Measurements from ENCODE around the gene POSTN.

POSTN gene, protein sequence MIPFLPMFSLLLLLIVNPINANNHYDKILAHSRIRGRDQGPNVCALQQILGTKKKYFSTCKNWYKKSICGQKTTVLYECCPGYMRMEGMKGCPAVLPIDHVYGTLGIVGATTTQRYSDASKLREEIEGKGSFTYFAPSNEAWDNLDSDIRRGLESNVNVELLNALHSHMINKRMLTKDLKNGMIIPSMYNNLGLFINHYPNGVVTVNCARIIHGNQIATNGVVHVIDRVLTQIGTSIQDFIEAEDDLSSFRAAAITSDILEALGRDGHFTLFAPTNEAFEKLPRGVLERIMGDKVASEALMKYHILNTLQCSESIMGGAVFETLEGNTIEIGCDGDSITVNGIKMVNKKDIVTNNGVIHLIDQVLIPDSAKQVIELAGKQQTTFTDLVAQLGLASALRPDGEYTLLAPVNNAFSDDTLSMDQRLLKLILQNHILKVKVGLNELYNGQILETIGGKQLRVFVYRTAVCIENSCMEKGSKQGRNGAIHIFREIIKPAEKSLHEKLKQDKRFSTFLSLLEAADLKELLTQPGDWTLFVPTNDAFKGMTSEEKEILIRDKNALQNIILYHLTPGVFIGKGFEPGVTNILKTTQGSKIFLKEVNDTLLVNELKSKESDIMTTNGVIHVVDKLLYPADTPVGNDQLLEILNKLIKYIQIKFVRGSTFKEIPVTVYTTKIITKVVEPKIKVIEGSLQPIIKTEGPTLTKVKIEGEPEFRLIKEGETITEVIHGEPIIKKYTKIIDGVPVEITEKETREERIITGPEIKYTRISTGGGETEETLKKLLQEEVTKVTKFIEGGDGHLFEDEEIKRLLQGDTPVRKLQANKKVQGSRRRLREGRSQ

DNA sequence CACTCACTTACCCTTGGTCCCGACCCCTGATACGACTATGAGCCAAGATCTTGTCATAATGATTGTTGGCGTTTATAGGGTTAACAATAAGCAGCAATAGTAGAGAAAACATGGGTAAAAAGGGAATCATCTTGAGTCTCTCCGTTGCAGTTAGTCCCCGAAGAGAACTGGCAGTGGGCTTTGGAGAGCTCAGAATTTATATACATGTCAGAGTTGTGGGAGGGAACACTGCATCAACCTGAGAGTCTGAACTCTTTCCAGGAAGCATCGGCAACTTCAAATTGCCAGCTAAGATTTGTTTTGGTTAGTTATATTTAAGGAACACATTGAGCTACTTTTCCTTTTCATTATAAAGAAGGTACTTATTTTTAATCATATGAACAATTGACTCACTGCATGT lies at the start of gene POSTN:
Gene POSTN (minus strand): TSS at position 172 of the 400 bp plus-strand sequence. CDS start 42 bp downstream, at position 130.
- DNase-seq: no peak

DNA sequence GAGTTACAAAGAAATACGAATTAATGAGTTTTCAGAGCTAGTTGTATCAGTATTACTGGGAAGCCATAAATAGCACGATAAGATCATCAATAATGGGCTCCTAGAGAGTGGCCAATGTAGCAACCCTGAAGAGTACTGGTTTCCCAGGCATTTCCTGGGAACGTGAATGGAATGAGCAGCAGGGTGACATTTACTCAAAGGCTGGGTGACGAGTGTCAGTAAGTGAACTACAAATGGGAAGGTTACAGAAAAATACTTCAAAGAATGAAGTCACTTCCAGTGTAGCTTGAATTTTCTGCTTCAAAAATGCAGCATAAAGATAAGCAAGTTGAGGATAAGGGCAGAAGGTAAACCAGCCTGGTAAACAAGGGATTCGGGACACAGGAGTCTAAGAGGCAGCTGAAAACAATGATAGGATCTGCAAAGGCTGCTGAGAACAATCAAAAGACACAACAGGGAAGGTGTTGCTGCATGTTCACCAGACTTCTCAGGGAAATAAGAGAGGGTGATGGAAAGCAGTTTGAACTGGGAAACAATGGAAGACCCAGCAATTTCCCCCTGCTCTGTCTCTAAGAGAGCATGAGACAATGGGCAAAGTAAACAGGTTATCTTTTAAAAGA lies 48.6 kb upstream of the POSTN start:
- DNase-seq: no peak

DNA sequence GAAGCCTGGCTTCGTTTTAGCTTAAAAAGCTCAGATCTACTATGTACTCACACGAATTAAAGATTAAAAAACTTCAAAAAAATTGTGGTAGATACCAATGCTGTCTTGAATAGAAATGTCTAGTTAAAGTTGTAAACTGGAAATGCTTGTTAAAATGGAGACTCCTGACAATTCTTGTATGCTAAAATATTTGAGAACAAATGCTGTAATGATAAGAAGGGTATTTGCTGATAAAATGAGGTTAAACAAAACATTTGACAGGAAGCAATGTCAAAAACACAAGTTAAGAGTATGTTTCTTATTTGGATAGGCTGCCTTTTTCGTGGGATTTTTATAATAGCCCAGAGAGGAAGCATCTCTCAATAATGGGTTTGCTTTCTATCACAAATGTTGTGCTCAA lies 48.0 kb upstream of the POSTN start:
- DNase-seq: no peak

DNA sequence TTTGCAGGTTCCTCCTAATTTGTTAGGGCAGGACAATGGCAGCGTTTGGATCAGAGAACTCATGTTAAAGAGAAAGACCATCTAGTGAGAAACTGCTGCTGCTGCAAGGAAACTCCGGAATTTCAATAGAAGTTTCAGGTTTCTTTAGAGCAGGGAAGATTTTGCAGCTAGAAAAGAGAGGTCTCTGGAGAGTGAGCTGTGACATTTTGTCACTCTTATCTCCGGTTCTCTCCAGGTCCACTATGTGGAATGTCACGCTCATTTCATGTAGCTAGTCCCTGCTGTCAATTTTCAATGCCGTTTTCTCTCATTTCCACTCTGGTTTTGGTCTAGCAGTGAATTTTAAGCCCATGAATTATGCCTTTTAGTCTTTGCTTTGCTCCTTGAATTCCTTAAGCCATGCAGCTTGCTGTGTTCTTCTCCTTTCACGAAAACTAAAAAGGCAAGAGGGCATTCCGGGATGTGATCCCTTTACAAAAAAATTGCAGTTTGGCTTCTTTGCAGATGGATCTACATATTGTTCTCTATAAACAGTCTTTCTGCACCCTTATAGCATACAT lies 46.7 kb upstream of the POSTN start:
- no peak for DNase-seq

DNA sequence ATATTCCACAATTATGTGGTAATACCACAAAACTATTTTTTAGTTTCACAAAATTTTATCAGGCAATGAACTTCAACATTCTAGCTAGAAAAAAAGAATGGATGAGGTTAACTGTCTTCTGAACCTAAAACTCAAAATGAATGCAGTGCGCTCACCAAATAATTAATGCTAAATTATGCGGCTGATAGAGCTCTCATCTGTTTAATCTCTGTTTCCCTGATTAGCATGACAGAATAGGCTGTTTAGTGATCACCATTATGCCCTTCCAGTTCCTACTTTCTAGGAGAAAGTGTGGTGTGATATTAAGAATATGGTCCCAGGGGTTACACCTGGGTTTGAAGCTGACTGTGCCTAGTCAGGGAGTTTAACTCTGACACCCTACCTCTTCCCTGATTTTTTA lies 42.8 kb upstream of the POSTN start:
- no peak for DNase-seq

DNA sequence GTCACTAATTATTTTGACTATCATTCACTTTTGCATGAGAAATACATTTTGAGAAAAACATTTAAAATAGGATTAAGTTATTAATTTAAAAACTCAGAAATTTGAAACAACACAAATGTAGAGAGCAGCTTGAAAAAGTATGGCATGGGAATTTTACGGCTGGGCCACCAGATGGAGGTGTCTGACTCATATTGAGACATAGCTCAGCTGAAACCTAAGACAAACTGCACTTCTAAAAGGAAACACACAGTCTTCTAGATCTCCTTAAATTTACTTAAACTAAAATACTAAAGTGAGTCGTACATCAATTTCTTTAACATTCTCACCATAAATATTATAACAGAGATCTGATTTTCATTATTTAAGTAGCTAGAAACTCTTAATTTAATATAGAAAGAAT lies 41.9 kb upstream of the POSTN start:
- no peak for DNase-seq

DNA sequence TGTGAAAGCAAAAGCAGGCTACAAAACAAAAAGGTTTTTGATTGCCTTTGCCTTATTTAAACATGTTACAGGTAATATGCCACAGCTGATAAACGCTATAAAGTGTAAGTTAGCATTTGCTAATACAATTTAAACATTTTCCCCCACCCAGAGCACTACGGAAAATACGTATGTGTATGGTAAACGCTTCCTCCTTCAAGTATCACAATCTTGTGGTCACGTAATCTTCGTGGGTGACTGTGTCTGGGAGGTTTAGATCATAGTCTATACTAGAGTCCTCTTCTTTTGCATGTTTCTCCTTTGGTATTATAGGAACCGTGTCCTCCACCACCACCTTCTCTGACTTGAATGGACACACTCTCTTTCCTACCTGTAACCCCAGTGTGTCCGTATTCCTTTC lies 38.1 kb upstream of the POSTN start:
- DNase-seq: no peak

DNA sequence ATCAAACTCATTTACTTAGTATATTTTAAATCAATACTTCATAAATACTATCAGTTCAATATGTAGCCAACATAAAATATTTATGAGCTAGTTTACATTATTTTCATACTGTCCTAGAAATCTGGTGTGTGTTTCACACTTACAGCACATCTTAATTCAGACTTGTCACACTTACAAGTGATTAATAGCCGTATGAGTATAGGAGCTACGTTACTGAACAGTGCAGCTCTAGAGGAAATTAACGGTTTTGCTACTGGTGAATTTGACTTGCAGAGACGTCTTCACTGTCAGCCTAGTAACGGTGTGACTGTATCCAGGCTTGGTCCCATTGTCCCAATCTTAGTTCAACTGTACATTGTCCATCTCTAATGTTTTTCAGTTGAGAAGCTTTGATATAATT lies 33.7 kb upstream of the POSTN start:
- DNase-seq: no peak

DNA sequence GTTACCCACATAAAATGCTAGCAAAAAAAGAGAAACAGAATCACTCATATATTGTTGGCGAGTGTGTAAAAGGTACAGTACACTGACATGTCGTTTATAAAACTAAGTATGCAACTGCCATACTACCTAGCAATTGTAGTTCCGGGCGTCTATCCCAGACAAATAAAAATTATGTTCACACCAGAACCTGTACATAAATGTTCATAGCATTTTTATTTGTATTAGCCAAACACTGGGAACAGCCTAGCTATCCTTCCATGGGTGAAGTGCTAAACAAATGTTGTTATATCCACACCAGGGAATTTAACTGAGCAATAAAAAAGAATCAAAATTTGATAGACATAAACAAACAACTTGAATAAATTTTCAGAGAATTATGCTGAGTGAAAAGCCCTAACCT lies 28.9 kb upstream of the POSTN start:
- no peak for DNase-seq

DNA sequence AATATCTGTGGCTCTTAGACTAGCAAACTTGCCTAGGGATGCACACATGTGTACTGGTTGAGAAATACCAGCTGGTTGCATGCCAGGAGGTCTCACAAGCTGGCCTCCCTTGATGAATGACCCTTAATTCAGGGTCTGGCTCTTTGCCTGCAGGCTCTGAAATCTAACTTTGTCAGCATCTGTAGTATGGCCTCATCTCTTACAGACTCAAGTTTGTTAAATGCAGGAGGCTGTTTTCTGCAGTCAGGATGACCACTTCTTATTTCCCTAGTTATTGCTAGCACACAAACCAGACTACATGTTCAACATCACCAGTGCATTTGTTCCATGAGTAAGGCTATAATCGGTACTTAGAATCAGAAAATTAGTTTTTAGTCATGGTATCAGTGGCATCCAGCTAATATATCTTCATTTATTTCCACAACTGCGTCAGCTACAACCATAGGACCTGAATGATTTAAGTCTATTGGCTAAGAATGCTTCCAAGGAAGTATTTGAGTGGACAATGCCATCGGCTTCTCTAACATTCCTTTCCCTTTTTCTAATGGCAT lies 23.3 kb upstream of the POSTN start:
- no peak for DNase-seq

DNA sequence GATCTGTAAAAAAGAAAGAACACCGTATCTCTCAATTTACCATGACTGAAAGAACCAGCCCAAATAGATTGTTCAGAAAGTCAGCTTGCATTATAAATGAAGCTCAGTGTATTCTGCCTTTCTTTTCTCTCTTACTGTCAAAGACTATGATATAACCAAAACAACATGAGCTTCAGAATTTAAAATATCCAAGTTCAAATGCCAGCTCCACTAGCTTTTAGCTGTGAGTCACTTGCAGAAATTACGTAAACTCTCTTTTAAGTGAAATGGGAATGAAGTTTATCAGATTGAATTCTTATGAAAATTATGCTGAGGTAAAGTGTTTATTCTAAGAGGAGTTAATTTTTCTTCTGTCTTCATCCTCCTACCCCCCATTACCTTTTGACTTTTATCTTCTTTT lies 20.0 kb upstream of the POSTN start:
- no peak for DNase-seq

DNA sequence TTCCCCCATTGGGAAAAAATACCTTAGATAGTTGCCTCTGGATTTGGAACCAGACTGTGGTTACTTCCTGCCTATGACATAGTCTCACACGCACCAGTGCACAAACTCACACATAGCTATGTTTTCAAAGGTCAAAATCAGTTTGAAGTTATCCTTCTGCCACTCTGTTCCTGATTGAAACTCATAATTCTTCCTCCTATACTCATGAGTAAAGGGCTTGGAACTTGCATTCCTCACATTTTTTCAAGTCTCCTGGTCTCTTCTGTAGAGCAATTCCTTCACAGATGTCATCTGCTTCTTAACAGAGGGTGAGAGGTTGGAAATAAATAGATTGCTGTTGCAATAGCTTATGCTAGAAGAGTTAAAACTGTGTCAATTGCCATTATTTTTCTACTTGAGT lies 18.6 kb upstream of the POSTN start:
- no peak for DNase-seq

DNA sequence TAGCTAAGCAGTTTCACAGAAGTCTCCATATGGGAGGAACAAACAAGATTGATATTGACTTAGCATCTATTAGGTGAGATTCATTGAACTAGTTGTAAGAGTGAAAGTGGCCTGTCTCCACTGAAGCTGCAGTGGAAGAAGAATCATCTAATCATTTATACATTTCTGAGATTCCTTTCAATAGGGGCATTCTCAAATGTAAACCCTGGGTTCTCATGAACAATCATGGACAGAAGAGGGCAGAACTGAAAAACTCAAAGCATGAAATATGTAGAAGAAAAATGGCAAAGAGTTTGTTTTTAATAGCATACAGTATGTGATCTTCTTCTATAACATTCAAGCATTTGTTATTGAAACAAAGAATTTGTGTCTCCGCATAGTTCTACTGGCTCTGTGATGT lies 17.6 kb upstream of the POSTN start:
- DNase-seq: no peak

DNA sequence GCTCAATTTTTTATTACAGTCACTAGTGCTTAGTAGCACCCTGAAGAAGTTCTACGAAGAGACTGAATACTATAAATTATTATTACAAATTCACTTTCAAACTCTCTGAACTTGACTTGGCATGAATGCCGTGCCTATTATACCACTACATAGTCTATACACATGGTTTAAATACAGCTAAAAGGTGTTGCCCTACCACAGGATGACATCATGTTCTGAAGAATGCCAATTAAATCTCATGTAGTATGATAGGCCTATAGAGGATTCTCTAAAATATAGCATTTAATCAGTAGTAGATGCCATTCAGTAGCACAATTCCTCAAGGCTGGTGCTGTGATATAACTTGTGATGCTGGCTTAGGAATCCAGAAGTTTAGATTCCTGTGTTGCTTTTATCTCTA lies 16.7 kb upstream of the POSTN start:
- no peak for DNase-seq

DNA sequence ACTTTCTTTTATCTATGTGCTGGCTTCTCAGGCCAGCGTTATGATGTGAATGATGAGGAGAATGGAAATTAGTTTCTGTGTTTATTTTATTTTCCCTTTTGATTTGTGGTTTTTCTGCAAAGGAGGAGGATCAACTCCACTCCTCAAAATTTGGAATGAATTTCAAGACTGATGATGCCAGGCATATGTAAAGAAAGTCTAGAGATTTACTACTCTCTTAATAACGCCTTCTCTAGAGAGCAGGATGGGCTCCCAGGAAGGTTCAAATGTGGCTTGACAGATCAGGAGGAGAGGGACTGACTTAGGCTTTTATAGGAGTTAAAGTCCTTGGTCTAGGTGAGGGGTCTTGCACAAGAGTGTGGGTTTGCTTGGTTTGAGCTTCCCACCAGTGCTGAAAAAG lies 15.1 kb upstream of the POSTN start:
- no peak for DNase-seq

DNA sequence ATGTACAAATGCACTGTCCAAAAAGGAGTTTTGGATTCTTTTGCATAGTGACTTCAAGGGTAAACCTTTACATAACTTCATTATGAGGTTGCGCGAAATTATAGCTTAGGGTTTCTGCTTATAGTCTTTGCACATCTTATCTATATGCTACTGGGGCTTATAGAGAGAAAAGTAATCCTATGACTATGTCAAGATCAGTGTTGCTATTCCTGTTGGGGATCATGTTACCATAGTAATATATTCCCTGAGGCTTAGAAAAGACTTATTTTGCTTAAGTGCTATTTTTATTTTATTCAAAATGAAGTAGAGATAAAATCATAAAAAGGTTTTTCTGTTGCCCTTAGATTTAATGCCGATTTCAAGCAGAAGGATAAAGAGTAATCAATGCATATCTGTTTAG lies 14.7 kb upstream of the POSTN start:
- no peak for DNase-seq

DNA sequence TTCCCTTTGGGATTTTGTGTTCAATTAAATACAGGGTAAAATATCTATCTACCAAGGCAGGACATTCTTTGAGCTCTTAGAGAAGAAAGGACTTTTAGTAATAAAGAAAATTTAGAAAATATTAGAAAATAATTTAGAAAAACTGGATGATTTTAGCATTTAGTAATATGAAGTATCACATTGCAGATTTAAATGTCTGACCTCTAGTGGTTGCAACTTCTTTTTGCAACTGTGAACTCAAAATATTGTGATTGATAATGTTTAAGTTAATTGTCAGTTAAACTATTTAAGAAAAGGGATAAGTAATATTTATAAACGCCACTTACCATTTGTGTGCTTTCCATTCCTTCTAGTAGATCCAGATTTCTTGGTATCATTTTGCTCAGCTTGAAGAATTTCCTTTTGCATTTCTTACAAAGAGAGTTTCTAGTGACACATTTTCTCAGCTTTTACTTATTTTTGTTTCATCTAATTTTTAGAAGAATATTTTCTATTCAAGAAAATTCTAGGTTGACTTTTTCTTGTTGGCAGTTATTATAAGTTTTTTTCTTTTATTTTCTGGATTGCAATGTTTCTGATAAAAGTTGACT lies 10.3 kb upstream of the POSTN start:
- peak; percentile 4 for DNase-seq

DNA sequence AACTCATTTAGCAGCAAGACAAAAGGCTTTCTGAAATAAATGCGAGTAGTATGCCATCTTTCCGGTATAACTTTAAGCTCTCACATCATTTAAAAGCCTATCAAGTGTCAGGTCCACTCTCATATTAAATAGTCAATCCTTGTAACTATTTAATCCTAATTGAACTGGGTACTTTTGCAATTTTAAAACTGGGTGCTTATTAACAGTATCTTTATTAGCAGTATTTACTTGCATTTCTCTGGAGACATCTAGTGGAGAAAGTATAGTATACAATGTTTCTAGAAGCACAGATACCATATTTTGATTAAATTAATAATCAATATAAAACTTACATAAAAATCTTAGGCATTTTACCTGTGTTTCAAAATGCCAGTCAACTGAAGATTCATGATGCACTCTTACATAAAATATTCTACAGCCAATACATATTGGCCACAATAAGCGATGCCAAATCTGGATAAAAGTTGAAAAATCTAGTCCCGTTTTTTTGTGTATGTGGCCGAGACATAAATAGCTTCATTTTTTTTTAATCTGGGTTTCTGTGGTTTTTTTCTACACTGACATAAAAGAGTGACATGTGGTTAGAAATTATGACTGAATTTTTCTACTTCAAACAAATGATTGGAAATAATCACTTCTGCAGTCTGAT lies 4.3 kb upstream of the POSTN start:
- peak; percentile 30 for DNase-seq

DNA sequence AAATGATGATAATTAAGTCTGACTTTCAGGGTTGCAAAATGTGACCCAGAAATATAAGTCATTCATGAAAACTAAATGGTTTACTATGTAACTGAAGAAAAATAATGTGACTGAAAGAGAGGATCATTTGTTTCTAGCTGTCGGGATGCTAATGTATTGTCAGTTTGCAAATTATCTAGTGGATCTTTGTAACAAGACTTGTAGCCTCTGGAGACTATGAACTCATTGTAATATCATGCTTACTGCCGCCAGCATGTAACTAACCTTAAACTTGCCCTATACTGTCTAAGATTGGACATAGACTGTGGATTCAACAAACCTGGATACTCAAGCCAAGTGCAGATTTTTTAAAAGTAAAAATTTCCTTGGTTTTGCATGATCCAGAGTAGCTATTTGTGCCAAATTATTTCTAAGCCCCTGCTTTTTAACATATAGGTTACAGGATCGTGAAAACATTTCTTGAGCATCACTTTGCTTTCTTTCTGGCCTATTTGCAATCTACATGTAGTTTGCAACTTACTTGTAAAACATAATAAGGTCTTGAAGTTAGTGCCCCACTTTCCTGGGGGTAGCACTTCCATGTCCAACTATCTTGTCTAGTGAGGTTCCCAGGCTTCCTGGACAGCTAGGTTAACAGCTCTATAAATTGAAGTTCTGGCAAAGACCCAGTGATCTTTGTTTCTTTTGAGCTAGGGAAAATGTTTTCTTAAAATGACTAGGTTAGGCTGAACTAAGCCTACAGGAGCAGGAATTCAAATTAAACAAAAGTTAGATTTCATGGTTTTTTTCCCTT lies 3.3 kb upstream of the POSTN start:
- DNase-seq: no peak

DNA sequence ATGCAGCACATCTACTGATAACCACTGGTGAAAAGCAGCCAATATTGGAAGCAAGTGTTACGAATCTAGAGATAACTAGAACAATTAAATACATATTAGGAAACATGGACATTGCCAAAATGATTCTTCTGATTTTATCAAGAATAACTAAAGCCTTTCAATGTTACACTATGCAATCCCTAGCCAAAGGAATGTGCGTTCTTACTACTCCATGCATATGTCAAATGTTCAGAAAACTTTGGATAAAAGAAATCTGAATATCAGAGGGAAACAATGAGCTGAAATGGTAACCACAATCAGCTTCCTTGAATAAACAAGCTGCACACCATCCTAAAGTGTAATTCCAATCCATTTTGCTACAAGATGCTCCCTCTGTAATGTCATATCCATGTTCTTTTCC lies 951 bp upstream of the POSTN start:
- no peak for DNase-seq

DNA sequence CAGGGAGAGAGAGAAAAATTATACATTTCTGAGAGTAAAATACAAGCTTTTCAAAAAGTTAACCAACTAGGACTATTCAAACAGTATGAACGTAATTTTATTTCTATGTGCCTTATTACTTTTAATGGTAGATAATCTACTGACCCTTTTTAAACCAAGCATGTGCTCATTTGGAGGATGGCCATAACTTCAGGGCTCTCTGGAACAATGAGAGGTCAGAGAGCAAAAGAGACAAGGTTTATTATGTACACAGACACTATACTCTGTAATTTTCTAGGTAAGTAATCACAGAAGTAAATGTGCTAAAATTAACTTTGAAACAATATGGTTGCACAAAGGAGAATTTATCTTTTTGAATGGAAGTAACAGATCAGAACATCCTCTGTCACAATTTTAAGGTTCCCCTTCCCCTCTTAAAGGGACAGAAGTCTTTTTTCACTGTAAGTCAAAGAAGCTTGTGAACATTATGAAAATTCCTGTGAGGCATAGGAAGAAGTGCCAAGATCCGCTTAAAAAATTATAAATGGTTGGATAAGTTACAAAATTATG lies 1.0 kb downstream of the POSTN start:
- DNase-seq: no peak
